K562 (cell line): Measurements from ENCODE around the gene RBM7. TPM values are rescaled to one million over a fixed set of nuclear protein-coding genes. Genes with fewer than 3 reads are reported as not detected.

Source experiments
- ATAC-seq: fragments of 200-7000 bp; cut with Tn5 transposase; 3 replicates; pipeline ENCODE4 v1.9.1; 2020; ENCODE audit warnings: moderate library complexity
- BruUV-seq: library from RNA; stranded (reverse); fragments of 400-500 nt; replicated peaks from 2 replicates; lab custom pipeline; 2021; lab: Mats Ljungman, UMichigan
- CTCF ChIA-PET: fragments of 300-600 bp; formaldehyde crosslinking; extraction: SDS; loops from one replicate; lab custom pipeline; 2021; ENCODE audit warnings: low intra/inter-chr PET ratio; lab: Yijun Ruan, JAX
- POLR2A ChIA-PET: fragments of 300-600, 350-650 bp; sonication (Branson Sonifier 250); formaldehyde crosslinking; extraction: SDS; loops from one replicate; lab custom pipeline; 2021; ENCODE audit warnings: antibody characterized with exemption, inconsistent platforms; lab: Yijun Ruan, JAX
- DNase-seq, 4 experiments: peaks; one replicate each; pipeline versions ENCODE4 v3.0.0 to v3.0.0-alpha.2; 2011 to 2018; ENCODE audit warnings: low spot score in 3 of 4, mixed read lengths in 3 of 4; ENCODE audit errors: extremely low read depth in 1 of 4
- FAIRE-seq: peaks from 2 replicates; lab custom pipeline; 2011; peaks lifted over from hg19 to GRCh38; lab: Jason Lieb, UNC
- H2AFZ ChIP-seq: 2 replicates; pipeline ENCODE4 v1.6.0; 2011; ENCODE audit warnings: low read depth, low read length, control low read depth, inconsistent platforms
- H3K27ac ChIP-seq: fragments of 200-600 bp; 3 replicates; pipeline ENCODE4 v1.8.0; 2011; ENCODE audit warnings: low read depth, mild to moderate bottlenecking, control low read depth, inconsistent platforms, low read length, moderate library complexity, mixed read lengths; ENCODE audit errors: extremely low read depth
- H3K27me3 ChIP-seq, 2 experiments: fragments of 300-600 bp in 1 of 2; 2 replicates in 1 of 2; 3 replicates in 1 of 2; pipeline versions ENCODE4 v1.6.0 to v1.8.0; 2011; ENCODE audit warnings: inconsistent platforms in 2 of 2, low read length in 2 of 2, mild to moderate bottlenecking in 1 of 2, mixed read lengths in 1 of 2, moderate library complexity in 1 of 2; ENCODE audit not compliant: control insufficient read depth in 2 of 2, insufficient read depth in 2 of 2
- H3K36me3 ChIP-seq: fragments of 300-600 bp; 3 replicates; pipeline ENCODE4 v1.8.0; 2011; ENCODE audit warnings: mild to moderate bottlenecking, low read length, inconsistent platforms; ENCODE audit not compliant: control insufficient read depth, insufficient read depth
- H3K4me1 ChIP-seq, 2 experiments: fragments of 200-600 bp in 1 of 2; replicated peaks in 1 of 2; 2 replicates in 1 of 2; 3 replicates in 1 of 2; pipeline versions ENCODE4 v1.5.1 to v1.8.0; 2011; ENCODE audit warnings: inconsistent platforms in 2 of 2, low read length in 2 of 2, mild to moderate bottlenecking in 1 of 2, mixed read lengths in 1 of 2, moderate library complexity in 1 of 2; ENCODE audit not compliant: control insufficient read depth in 2 of 2, insufficient read depth in 2 of 2
- H3K4me2 ChIP-seq: 2 replicates; pipeline ENCODE4 v1.6.1; 2011; ENCODE audit warnings: low read length, control low read depth, inconsistent platforms, mixed read lengths; ENCODE audit not compliant: insufficient read depth
- H3K4me3 ChIP-seq: fragments of 200-600 bp; sonication (generic), shearing (Covaris generic); 2 replicates; pipeline ENCODE4 v1.5.1; 2016; ENCODE audit warnings: control low read depth, inconsistent platforms
- H3K79me2 ChIP-seq: fragments of 200-600 bp; 3 replicates; pipeline ENCODE4 v1.8.0; 2011; ENCODE audit warnings: low read length, inconsistent platforms; ENCODE audit not compliant: control insufficient read depth, insufficient read depth
- H3K9ac ChIP-seq, 2 experiments: 2 replicates each; pipeline versions ENCODE4 v1.6.0 to v1.6.1; 2011; ENCODE audit warnings: low read depth in 2 of 2, low read length in 2 of 2, control low read depth in 1 of 2, inconsistent platforms in 1 of 2, mild to moderate bottlenecking in 1 of 2, mixed read lengths in 1 of 2; ENCODE audit not compliant: insufficient read depth in 1 of 2
- H3K9me1 ChIP-seq: one replicate; pipeline ENCODE4 v1.6.0; 2011; ENCODE audit warnings: inconsistent platforms, mild to moderate bottlenecking, low read length, moderate library complexity; ENCODE audit not compliant: control insufficient read depth, insufficient read depth
- H3K9me3 ChIP-seq: replicated peaks from 2 replicates; pipeline ENCODE4 v1.5.1; 2011; ENCODE audit warnings: low read depth, low read length, inconsistent platforms; ENCODE audit not compliant: control insufficient read depth, insufficient read depth
- H4K20me1 ChIP-seq: replicated peaks from 2 replicates; pipeline ENCODE4 v1.6.1; 2011; ENCODE audit warnings: low read length, inconsistent platforms, mixed read lengths; ENCODE audit not compliant: control insufficient read depth, insufficient read depth
- CEBPB ChIP-seq: fragments of 450-650 bp; IDR thresholded peaks from 2 replicates; pipeline ENCODE4 v1.6.1; 2016; ENCODE audit warnings: missing genetic modification characterization, missing compliant biosample characterization
- CEBPG ChIP-seq, 3 experiments: fragments of 200-800 bp in 1 of 3; sonication (Bioruptor generic) in 1 of 3; sonication (generic) in 1 of 3; formaldehyde crosslinking in 1 of 3; IDR thresholded peaks in 2 of 3; conservative IDR thresholded peaks in 1 of 3; 2 replicates each; pipeline versions ENCODE4 v1.6.1 to v1.8.0; 2016 to 2022; ENCODE audit warnings: missing compliant biosample characterization in 2 of 3, missing genetic modification characterization in 2 of 3, mild to moderate bottlenecking in 1 of 3, missing genetic modification reagents in 1 of 3
- KHSRP ChIP-seq: fragments of 450-650 bp; IDR thresholded peaks from 2 replicates; pipeline ENCODE4 v1.6.1; 2017
- SIX5 ChIP-seq, 2 experiments: IDR thresholded peaks; 2 replicates each; pipeline ENCODE4 v1.6.1; 2011; ENCODE audit warnings: low read length in 2 of 2, borderline replicate concordance in 1 of 2, low read depth in 1 of 2, mild to moderate bottlenecking in 1 of 2, moderate library complexity in 1 of 2; ENCODE audit not compliant: insufficient read depth in 1 of 2
- SOX6 ChIP-seq: fragments of 450-650 bp; IDR thresholded peaks from 2 replicates; pipeline ENCODE4 v1.6.1; 2014; ENCODE audit warnings: mild to moderate bottlenecking
- TCFL5 ChIP-seq: fragments of 250-450 bp; sonication (Bioruptor Pico); conservative IDR thresholded peaks from 2 replicates; pipeline ENCODE4 v1.6.1; 2021; ENCODE audit warnings: mild to moderate bottlenecking, moderate library complexity, matching md5 sums
- ZNF407 ChIP-seq: fragments of 450-650 bp; IDR thresholded peaks from 2 replicates; pipeline ENCODE4 v1.6.1; 2016; ENCODE audit warnings: low read depth
- ZNF57 ChIP-seq: fragments of 450-650 bp; formaldehyde crosslinking; IDR thresholded peaks from 2 replicates; pipeline ENCODE4 v1.4.0; 2020; ENCODE audit warnings: mild to moderate bottlenecking, moderate library complexity
- WGBS: fragments of 100-300 bp; shearing (Covaris generic); methylation state at CpG from one replicate; pipeline ENCODE4 v1.1.6; 2016; ENCODE audit warnings: low coverage, mixed read lengths; ENCODE audit not compliant: insufficient coverage; ENCODE audit errors: missing lambda C conversion rate; 5-methylcytosine and 5-hydroxymethylcytosine counted together
- in situ Hi-C: fragments of 300-500 bp; cut with MboI; formaldehyde crosslinking; loops from 4 replicates; pipeline ENCODE4 v1.15.0; 2018; ENCODE audit warnings: inconsistent platforms, mixed read lengths
- intact Hi-C: fragments of 100-400 bp; cut with micrococcal nuclease; formaldehyde crosslinking; loops from 2 replicates; pipeline ENCODE4 v1.14.2; 2022
- polyA plus RNA-seq, 8 experiments: library from polyadenylated mRNA; depleted of rRNA in 4 of 8; stranded (reverse) in 5 of 8; unstranded in 3 of 8; fragments of >200 nt; fragmentation: Nextera tagmentation in 2 of 8; fragmentation: Illumina TruSeq in 1 of 8; extraction: Ambion mirVana in 2 of 8; extraction: Trizol in 1 of 8; gene quantifications; 2 replicates each; pipeline versions ENCODE4 v1.2.1 to v1.2.3, GENCODE V29; 2011 to 2014; ENCODE audit warnings: inconsistent platforms in 1 of 8, missing spikeins in 1 of 8
- total RNA-seq, 7 experiments: library from RNA; depleted of rRNA in 6 of 7; stranded (reverse); fragments of >200 nt in 6 of 7; fragmentation: Illumina TruSeq in 2 of 7; extraction: Trizol in 2 of 7; gene quantifications; 2 replicates each; pipeline versions ENCODE4 v1.2.1 to v1.2.3, GENCODE V29; 2011 to 2021; ENCODE audit warnings: low replicate concordance in 1 of 7

Gene RBM7
- total and polyA plus RNA-seq, 9 of the 15 experiments (the other 6 are each of a cell fraction or from before 2014, with no cell fraction given) = 26.0 to 76.8 (median 49.6) TPM

- H4K20me1 ChIP-seq = no peaks in the 10 kb centered on the region
- H3K9ac ChIP-seq = no peak overlapping the region
- ChIA-PET POLR2A (interaction anchor here (0.7 kb wide), 1 partner anchor 21 kb away, joined by 3 read pairs; no protein-coding TSS in a partner anchor), CTCF (no interaction called here)
- no peaks in the 10 kb centered on the region for H3K79me2 ChIP-seq
- intact Hi-C loops = no loop called here
- no peaks in the 10 kb centered on the region for H3K4me1 ChIP-seq
- 61% methylated on average over 3 of the region's 3 CpGs for WGBS
- H3K27ac ChIP-seq = no peak overlapping the region
- H3K27me3 ChIP-seq = no peaks in the 10 kb centered on the region
- ATAC-seq = no peak
- TF ChIP-seq SIX5 (IDR thresholded peaks at IDR 0.05; ENCODE audit: borderline replicate concordance in 1 of 2, insufficient read depth in 1 of 2, low read depth in 1 of 2, low read length in 2 of 2) = no peak
- TF ChIP-seq KHSRP = no peak
- peak; percentile 59 for TF ChIP-seq CEBPB (tag)
- TF ChIP-seq SOX6 = no peak
- no peak for TF ChIP-seq CEBPG (CRISPR knock-in tag; IDR thresholded peaks at IDR 0.05)
- TF ChIP-seq CEBPG (tag; conservative IDR thresholded peaks at IDR 0.05 in 1 of 2, IDR thresholded peaks at IDR 0.05 in 1 of 2) = peak in 1 of 2 experiments; percentile 67; a peak in 2 of 4 replicates
- H3K4me2 ChIP-seq = no peak overlapping the region
- in situ Hi-C loops = no loop called here
- no peaks in the 10 kb centered on the region for H3K9me1 ChIP-seq
- no peak overlapping the region for H2AFZ ChIP-seq
- DNase-seq = no peak
- H3K9me3 ChIP-seq = no peaks in the 10 kb centered on the region
- BruUV-seq = no TSS peak
- no peaks in the 10 kb centered on the region for H3K36me3 ChIP-seq
- no peak for FAIRE-seq
- no peak overlapping the region for H3K4me3 ChIP-seq
Observed at GRCh38 chr11:114432893-114433292, 32.4 kb downstream of the RBM7 start.

- in situ Hi-C loops = no loop called here
- BruUV-seq = no TSS peak
- H3K27me3 ChIP-seq = no peaks in the 10 kb centered on the region
- no peaks in the 10 kb centered on the region for H3K9me1 ChIP-seq
- H2AFZ ChIP-seq = no peak overlapping the region
- intact Hi-C loops = no loop called here
- H3K9me3 ChIP-seq = no peaks in the 10 kb centered on the region
- H3K4me2 ChIP-seq = no peak overlapping the region
- ChIA-PET CTCF (no interaction called here), POLR2A (no interaction called here)
- no peak overlapping the region for H3K4me3 ChIP-seq
- DNase-seq = no peak
- ATAC-seq = no peak
- no peaks in the 10 kb centered on the region for H4K20me1 ChIP-seq
- no peak for FAIRE-seq
- WGBS = 31% methylated on average over 2 of the region's 4 CpGs
- no peaks in the 10 kb centered on the region for H3K79me2 ChIP-seq
- no peak overlapping the region for H3K27ac ChIP-seq
- H3K36me3 ChIP-seq = no peaks in the 10 kb centered on the region
- H3K9ac ChIP-seq = no peak overlapping the region
- peaks cover 0 to under 1% of the 10 kb centered on the region in 2 experiments; a peak in 1 of 5 replicates for H3K4me1 ChIP-seq
- TF ChIP-seq ZNF407 (no peak), TCFL5 (no peak), ZNF57 (CRISPR knock-in tag) (no peak)
Observed at GRCh38 chr11:114433376-114433775, 32.9 kb downstream of the RBM7 start.
